Heart left ventricle (tissue), 13 donors: ENCODE results near the gene ASCC3.

Experiments
- POLR2A ChIP-seq, 2 donors: fragments of 450-650 bp; IDR thresholded peaks; one replicate each; pipeline ENCODE4 v1.6.1; 2017; ENCODE audit warnings: antibody characterized with exemption in 2 of 2, mild to moderate bottlenecking in 2 of 2, moderate library complexity in 2 of 2
- TF ChIP-seq, protein P1 (sequence below), 12 donors: fragments of 200-600 bp; sonication (generic) in 4 of 12; IDR thresholded peaks; one replicate each; pipeline versions ENCODE4 v1.5.0 to v1.8.0; 2018 to 2022; ENCODE audit warnings: antibody characterized with exemption in 12 of 12, mild to moderate bottlenecking in 5 of 12
- donor health status: ischemic (EF 13 %, LVEDD 7.1; RV severe dilation, severe dysfunction).
- donor health status: DM: no; HTN: yes; CAD: no.
- donor health status: DM: no; HTN: no; CAD: no.
- donor health status: ischemic (EF 25% LVEDD 6.9; RV normal size, moderate dysfunction).
- donor health status: ischemic (EF 25% LVEDD 5.7; RV mildly dilated, moderate dysfunction).
- donor health status: ischemic (EF 35%, LVEDD 5.7; RV mildly dilated, moderate dysfunction).
- donor health status: nonischemic (EF 11% LVEDD 7.7; RV severe dilation, severe dysfunction).
- donor health status: DM: yes; HTN: yes; CAD: no.
- donor health status: PGD.
- donor health status: ischemic (EF 29% LVEDD 5.4; RV normal size, mild dysfunction).
- donor health status: nonischemic (EF 23%, LVEDD 6.1; RV moderate dilation, normal function).

- TF ChIP-seq, protein P1, sequence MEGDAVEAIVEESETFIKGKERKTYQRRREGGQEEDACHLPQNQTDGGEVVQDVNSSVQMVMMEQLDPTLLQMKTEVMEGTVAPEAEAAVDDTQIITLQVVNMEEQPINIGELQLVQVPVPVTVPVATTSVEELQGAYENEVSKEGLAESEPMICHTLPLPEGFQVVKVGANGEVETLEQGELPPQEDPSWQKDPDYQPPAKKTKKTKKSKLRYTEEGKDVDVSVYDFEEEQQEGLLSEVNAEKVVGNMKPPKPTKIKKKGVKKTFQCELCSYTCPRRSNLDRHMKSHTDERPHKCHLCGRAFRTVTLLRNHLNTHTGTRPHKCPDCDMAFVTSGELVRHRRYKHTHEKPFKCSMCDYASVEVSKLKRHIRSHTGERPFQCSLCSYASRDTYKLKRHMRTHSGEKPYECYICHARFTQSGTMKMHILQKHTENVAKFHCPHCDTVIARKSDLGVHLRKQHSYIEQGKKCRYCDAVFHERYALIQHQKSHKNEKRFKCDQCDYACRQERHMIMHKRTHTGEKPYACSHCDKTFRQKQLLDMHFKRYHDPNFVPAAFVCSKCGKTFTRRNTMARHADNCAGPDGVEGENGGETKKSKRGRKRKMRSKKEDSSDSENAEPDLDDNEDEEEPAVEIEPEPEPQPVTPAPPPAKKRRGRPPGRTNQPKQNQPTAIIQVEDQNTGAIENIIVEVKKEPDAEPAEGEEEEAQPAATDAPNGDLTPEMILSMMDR (IDR thresholded peaks at IDR 0.05), result no peak
- no peak for TF ChIP-seq POLR2A (IDR thresholded peaks at IDR 0.05)
Observed at GRCh38 chr6:100774681-100775080, 106.4 kb downstream of the ASCC3 start.
